Neural progenitor cell (in vitro differentiated cells): Measurements from ENCODE around the gene GPHN.

ENCODE experiments used
- CTCF ChIP-seq: fragments of 200-600 bp; sonication (generic); IDR thresholded peaks from 2 replicates; pipeline ENCODE4 v1.5.1; 2017; ENCODE audit warnings: antibody characterized with exemption, mild to moderate bottlenecking
- EZH2 ChIP-seq: fragments of 200-600 bp; sonication (generic); IDR thresholded peaks from 2 replicates; pipeline ENCODE4 v1.6.1; 2017; ENCODE audit warnings: antibody characterized with exemption, mild to moderate bottlenecking, moderate library complexity
- EZH2phosphoT487 ChIP-seq: fragments of 200-600 bp; sonication (generic); IDR thresholded peaks from 2 replicates; pipeline ENCODE4 v1.6.1; 2017; ENCODE audit warnings: antibody characterized with exemption

- TF ChIP-seq CTCF (no peak), EZH2 (no peak), EZH2phosphoT487 (no peak)
These were observed 120.7 kb downstream of the GPHN start for GRCh38 chr14:66628636-66629035.
